Measurements from ENCODE around the gene VPS51. TPM values are rescaled to one million over a fixed set of nuclear protein-coding genes. Genes with fewer than 3 reads are reported as not detected.

VPS51 gene
- total RNA-seq, 2 donors from 2014 or later, result 181 to 217 TPM

DNA sequence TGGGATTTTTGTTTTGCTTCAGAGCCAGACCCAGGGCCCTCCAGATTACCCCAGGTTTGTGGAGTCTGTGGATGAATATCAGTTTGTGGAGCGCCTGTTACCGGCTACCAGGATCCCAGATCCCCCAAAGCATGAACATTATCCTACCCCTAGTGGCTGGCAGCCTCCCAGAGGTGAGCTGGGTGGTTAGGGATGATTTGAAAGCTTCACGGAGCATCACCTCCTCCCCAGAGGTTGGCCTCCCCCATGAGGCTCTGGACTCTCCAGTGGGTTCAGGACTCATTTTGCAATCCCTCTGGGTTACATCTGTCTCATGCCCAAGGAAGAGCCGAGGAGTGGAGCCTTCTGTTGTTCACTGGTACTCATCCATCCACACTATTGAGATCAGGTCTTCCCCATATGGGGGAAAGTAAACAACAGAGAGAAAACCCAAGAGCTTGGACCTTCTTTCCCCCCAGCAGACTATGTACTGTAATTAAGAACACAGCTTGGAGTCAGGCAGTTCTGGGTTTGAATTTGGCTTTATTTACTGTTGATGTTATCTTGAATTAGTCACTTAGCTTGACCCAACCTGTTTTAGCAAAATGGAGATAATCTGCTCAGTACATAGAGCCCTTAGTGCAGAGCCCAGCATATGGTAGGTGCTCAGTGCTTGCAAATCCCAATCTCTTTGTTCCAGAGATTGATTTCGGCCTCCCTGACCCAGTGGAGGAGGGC is 28.6 kb downstream of the VPS51 start:
- Mint-ChIP-seq H3K4me1 (peaks cover 17% of the 10 kb centered on the region), H3K27ac (peak overlapping the region; percentile 39), H3K36me3 (ENCODE audit: low read depth) (peaks cover 12% of the 10 kb centered on the region), H3K4me3 (peak overlapping the region; percentile 59), H3K27me3 (no peaks in the 10 kb centered on the region)
- DNase-seq, result no peak
- no peaks in the 10 kb centered on the region for H3K9me3 ChIP-seq (ENCODE audit: control insufficient read depth, low read length, poor library complexity, severe bottlenecking)
- no peak for ATAC-seq

DNA sequence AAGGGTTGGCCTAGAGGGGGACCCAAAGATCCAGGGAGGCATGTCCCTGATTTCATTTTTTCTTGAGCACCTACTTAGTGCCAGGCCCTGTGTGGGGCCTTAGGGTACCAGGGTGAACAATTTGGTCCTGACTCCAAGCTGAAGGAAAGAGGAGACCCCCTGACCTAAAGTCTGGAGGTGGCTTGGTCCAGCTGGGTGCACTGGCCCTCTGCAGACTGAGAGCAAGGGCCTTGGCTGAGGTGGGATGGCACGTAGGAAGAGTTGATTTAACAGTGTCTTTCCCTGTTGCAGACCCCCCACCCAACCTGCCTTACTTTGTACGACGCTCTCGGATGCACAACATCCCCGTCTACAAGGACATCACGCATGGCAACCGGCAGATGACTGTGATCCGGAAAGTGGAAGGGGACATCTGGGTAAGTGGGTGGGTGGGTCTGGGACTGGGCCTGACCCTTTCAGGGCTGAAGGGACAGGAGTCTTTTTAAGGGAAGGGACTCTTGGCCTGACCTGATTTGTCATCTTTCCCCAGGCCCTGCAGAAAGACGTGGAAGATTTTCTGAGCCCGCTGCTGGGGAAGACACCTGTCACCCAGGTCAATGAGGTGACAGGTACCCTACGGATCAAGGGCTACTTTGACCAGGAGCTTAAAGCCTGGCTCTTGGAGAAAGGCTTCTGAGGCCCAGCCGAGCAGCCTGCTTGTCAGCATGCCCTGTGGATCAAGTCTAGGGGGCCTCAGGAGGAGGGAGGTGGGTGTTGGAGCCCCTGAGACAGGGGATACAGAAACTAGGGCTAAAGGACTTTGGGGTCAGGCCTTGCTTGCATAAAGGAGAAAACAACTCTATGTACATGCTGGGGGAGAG is 29.4 kb downstream of the VPS51 start:
- no peaks in the 10 kb centered on the region for H3K27me3 Mint-ChIP-seq
- ATAC-seq (no peak), DNase-seq (no peak)
- H3K36me3 Mint-ChIP-seq (ENCODE audit: low read depth), result peaks cover 12% of the 10 kb centered on the region
- H3K4me3 Mint-ChIP-seq, result no peak overlapping the region
- no peak overlapping the region for H3K27ac Mint-ChIP-seq
- peaks cover 17% of the 10 kb centered on the region for H3K4me1 Mint-ChIP-seq
- no peaks in the 10 kb centered on the region for H3K9me3 ChIP-seq (ENCODE audit: control insufficient read depth, low read length, poor library complexity, severe bottlenecking)

DNA sequence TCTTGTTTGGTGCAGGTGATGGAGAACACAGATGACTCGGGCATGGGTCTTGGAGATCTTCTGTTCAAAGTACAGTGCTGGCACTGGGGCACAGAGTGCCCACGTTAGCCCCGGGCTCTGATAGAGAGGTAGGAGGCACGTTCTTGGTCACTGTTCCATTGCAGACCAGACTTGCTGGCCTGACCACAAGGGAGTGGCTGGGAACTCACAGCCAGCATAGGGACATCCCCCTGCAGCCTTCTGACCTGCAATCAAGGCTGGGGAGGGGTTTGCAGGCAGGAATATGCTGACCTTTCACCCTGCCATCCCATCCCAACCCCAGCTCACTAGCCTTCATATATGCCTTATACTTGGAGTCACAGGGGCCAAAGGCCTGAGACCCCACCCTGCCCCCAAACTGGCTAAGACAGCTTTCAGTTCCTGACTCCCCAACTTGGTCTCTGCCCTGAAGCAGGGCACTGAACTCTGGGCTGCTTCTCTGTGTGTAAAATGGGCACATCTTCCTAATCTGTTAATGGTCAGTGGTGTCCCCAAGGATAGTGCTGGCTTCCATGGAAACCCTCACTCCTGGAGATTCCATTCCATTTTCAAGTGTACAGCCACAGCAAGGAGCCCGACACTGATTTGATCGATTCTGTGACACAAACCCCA is 30.7 kb downstream of the VPS51 start:
- H3K4me1 Mint-ChIP-seq, result peaks cover 14% of the 10 kb centered on the region
- no peaks in the 10 kb centered on the region for H3K27me3 Mint-ChIP-seq
- peaks cover 12% of the 10 kb centered on the region for H3K36me3 Mint-ChIP-seq (ENCODE audit: low read depth)

DNA sequence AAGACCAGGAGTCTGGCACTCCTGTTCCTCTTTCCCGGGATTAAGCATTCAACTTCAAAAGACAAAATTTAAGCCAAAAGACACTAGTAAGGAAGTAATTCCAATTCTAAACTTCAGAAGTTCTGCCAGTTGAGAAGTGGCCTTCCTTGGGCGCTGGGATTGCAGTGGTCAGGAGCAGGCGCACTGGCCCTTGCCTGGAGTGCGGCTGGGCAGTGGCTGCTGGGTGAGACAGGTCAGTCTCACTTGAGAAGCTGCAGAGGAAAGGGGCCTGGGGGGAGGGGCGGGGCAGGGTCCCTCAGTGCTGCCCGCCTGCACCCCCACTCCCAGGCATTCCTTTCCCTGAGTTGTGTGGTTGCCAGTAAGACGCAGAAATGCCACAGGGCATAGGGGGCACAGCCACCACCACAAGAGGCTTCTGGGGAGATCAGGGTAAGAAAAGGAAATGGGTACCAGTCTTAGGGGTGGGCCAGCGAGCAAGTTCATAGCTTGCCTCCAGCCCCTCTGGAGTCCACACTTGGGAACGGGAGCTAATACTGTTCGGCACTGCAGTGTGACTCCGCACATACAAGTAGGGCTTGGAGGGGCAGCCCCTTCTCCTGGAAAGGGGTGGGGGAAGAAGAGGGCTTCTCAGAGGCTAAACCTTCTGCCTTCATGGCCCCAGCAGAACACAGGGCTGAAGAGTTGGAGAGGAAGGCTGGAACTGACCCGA is 31.6 kb downstream of the VPS51 start:
- Mint-ChIP-seq H3K27me3 (no peaks in the 10 kb centered on the region), H3K27ac (peak overlapping the region; percentile 43), H3K4me1 (peaks cover 9% of the 10 kb centered on the region), H3K36me3 (ENCODE audit: low read depth) (peaks cover 7% of the 10 kb centered on the region), H3K4me3 (no peak overlapping the region)
- no peak for ATAC-seq
- DNase-seq, result no peak
- H3K9me3 ChIP-seq (ENCODE audit: control insufficient read depth, low read length, poor library complexity, severe bottlenecking), result no peaks in the 10 kb centered on the region

More for the DNA sequence above, 30.7 kb downstream of the VPS51 start:
- no peak overlapping the region for H3K27ac Mint-ChIP-seq
- no peak overlapping the region for H3K4me3 Mint-ChIP-seq
- no peaks in the 10 kb centered on the region for H3K9me3 ChIP-seq (ENCODE audit: control insufficient read depth, low read length, poor library complexity, severe bottlenecking)
- ATAC-seq (no peak), DNase-seq (no peak)

DNA sequence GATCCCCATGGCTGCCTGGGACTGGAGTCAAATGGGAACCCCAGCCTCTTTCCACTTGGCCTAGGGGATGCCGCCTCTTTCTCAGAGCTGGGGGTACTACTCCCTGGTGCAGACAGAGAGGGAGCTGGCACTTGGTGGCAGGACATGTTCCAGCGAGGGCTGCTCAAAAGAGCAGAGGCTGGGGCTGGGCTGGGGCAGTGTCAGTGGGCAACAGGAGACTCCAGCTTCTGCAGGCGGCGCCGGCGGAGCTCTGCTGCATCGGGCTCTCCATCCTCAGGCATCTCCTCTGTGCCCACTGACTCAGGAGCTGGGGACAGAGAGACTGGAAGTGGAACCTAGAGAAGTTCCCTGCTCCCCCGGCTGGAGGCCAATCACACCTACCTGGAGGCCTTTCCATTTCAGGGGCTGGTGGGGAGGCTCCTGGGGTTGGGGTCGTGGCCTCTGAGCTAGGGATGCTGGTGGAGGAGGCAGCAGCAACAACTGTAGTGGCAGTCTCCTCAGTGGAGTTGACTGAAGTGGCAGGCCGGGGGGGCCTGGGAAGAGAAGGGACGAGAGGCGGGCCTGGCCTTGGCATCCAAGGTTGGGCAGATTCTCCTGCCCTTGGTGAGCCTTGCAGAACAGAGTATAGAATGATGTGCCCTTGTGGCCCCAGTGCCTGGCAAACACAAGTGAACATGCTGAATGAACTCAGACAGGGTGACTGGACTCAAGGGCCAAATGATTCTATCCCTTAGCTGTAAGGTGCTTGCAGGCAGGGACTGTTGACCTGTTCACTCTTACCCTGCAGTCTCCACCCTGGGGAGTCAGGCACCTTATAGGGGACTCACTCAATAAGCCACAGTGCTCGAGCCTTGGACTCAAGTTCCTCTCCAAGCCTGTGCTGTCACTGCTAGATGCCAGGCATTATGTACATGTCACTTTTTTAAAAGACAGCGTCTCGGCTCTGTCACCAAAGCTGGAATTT is 32.5 kb downstream of the VPS51 start:
- no peaks in the 10 kb centered on the region for H3K27me3 Mint-ChIP-seq
- no peak for ATAC-seq
- no peaks in the 10 kb centered on the region for H3K9me3 ChIP-seq (ENCODE audit: control insufficient read depth, low read length, poor library complexity, severe bottlenecking)
- H3K27ac Mint-ChIP-seq, result peak overlapping the region; percentile 43
- peaks cover 16% of the 10 kb centered on the region for H3K4me1 Mint-ChIP-seq
- H3K4me3 Mint-ChIP-seq, result no peak overlapping the region
- no peak for DNase-seq
- H3K36me3 Mint-ChIP-seq (ENCODE audit: low read depth), result peaks cover 7% of the 10 kb centered on the region

DNA sequence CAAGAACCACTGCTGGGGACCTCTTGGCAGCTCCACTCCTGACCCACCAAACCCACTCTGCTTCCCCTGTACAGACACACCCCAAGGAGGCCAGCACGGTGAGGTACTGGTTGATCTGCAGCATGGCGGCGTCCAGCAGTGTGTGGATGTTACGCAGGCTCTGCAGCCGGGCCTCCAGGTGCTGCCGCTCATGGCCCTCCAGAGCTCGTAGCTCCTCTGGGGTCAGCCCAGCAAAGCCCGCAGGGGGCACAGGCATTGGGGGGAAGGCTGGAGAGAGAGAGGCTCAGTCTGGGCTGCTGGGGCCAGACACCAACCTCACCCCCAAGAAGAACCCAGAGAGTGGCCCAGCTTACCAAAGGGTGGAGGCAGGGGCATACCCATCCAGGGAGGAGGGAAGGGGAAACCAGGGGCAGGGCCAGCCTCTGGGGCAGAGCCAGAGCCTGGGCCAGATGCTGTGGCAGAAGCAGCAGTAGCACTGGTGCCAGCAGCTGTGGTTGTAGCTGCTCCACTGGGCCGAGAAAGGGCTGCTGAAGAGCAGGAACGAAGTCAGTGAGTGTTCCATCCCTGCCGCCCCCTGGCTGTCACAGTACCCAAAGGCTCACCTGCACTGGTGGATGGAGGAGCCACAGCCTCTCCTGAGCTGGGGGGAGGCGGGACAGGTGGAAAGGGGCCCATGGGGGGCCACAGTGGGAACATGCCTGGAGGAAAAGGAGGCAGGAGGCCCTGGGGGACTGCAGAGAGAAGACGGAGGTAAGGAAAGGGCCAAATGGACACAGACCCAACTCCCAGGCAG is 33.8 kb downstream of the VPS51 start:
- H3K4me3 Mint-ChIP-seq, result no peak overlapping the region
- H3K4me1 Mint-ChIP-seq, result peaks cover 19% of the 10 kb centered on the region
- no peak for DNase-seq
- H3K27me3 Mint-ChIP-seq, result no peaks in the 10 kb centered on the region
- ATAC-seq, result no peak
- H3K9me3 ChIP-seq (ENCODE audit: control insufficient read depth, low read length, poor library complexity, severe bottlenecking), result no peaks in the 10 kb centered on the region
- peaks cover 5% of the 10 kb centered on the region for H3K36me3 Mint-ChIP-seq (ENCODE audit: low read depth)
- H3K27ac Mint-ChIP-seq, result no peak overlapping the region

DNA sequence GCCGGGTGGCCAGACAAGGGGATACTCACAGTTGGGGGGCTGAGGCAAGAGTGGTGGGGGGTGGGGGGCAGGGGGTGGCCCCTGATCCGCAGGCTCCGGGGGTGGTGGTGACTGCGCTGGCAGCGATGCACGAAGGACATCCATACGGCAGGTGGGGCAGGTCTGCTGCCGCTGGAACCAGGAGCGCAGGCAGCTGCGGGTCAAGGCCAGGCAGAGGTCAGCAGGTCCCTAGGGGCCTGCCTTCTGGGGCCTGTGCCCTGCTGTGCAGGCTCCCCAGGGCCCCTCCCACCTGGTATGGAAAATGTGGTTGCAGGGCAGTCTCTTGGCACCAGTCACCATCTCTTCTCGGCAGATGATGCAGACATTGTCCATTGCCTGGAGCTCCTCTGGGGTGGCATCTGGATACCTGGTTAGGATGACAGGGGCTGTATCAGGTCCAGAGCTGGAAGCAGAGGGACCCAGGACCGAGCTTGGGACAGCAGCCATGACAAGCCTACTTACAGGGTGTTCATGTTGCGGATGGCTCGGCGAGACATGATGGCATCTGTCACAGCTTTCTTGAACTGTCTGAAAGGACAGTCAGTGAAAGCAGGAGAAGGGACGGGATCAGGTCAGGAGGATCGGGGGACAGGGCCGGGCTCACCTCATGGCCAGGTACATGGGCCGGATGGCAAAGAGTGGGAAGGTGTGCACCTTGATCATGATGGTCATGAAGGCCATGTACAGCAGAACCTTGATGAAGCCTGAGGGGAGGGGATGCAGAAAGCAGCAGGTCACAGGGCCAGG is 34.8 kb downstream of the VPS51 start:
- Mint-ChIP-seq H3K4me3 (no peak overlapping the region), H3K36me3 (ENCODE audit: low read depth) (peaks cover 5% of the 10 kb centered on the region)
- DNase-seq, result no peak

DNA sequence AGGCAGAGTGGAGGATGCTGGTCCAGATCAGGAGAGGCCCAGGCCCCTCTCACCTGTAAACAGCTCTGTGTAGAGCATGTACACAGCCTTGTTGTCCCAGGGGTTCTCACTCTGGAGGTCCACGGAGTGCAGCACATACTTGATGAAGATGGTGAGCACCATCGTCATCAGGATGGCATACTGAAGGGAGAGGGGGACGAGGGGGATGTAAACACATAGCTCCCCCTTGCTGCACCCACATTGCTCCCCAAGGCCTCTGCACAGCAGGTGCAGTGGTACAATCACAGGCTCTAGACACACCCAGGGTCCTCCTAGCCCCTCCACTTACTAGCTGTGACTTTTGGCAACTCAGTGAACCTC is 35.4 kb downstream of the VPS51 start:
- no peaks in the 10 kb centered on the region for H3K27me3 Mint-ChIP-seq
- H3K9me3 ChIP-seq (ENCODE audit: control insufficient read depth, low read length, poor library complexity, severe bottlenecking), result no peaks in the 10 kb centered on the region
- peaks cover 28% of the 10 kb centered on the region for H3K4me1 Mint-ChIP-seq
- no peak overlapping the region for H3K4me3 Mint-ChIP-seq
- H3K27ac Mint-ChIP-seq, result no peak overlapping the region
- peaks cover 5% of the 10 kb centered on the region for H3K36me3 Mint-ChIP-seq (ENCODE audit: low read depth)
- DNase-seq (no peak), ATAC-seq (no peak)

More for the DNA sequence above, 34.8 kb downstream of the VPS51 start:
- no peak for ATAC-seq
- Mint-ChIP-seq H3K27me3 (no peaks in the 10 kb centered on the region), H3K27ac (no peak overlapping the region), H3K4me1 (peaks cover 22% of the 10 kb centered on the region)
- no peaks in the 10 kb centered on the region for H3K9me3 ChIP-seq (ENCODE audit: control insufficient read depth, low read length, poor library complexity, severe bottlenecking)

DNA sequence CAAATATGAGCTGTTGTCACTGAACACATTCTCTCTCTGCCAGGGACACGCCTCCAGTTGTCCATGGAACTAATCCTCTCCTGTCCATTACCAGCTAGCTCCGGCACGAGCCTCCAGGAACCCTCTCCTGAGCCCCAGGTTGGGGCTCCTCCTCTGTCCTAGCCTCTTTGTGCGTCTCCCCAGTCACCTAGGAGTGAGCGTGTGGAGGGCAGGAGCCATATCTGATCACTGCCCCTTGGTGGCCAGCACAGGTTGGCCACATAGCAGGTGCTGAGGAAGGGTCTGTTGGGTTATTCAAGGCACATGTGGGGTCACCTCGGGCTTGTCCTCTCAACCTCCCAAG is 35.9 kb downstream of the VPS51 start:
- H3K27ac Mint-ChIP-seq, result peak overlapping the region; percentile 100
- no peak for DNase-seq

DNA sequence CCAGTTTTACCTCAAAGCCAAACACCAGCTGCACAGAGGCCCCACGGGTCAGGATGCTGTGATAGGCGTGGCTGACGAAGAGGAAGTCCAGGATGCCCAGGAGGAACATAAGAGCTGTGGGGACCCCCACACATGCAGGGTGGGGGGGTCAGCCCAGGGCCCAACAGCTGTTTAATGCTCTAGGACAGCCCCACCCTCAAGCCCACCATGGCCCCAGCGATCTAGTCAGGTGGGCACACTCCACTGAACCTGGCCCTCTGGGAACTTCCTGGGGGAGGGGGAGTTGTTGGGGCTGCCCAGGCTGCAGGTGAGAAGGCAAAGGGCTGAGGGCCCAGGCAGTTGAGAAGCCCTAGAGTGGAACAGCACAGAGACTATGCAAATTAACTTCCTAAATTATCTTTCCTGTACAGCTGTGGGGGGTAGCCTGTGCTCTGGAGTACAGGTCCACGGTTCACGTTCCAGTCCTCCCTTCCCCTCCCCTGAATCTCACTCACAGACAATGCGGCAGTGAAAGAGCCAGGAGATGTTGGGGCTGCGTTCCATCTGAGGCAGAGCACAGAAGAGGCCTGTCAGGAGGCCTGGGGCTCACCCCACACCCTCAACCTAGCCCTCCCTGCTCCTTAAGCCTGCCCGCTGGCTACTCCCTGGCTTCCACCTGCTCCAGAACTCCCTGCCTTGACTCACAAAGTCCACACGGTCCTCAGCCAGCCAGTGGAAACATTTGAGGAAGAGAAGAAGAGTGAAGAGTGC is 36.4 kb downstream of the VPS51 start:
- Mint-ChIP-seq H3K36me3 (ENCODE audit: low read depth) (peaks cover 5% of the 10 kb centered on the region), H3K27me3 (no peaks in the 10 kb centered on the region), H3K4me1 (peaks cover 32% of the 10 kb centered on the region), H3K4me3 (peak overlapping the region; percentile 98), H3K27ac (peak overlapping the region; percentile 100)
- no peaks in the 10 kb centered on the region for H3K9me3 ChIP-seq (ENCODE audit: control insufficient read depth, low read length, poor library complexity, severe bottlenecking)
- ATAC-seq, result no peak
- no peak for DNase-seq

More for the DNA sequence above, 35.9 kb downstream of the VPS51 start:
- H3K4me3 Mint-ChIP-seq, result peak overlapping the region; percentile 98
- H3K27me3 Mint-ChIP-seq, result no peaks in the 10 kb centered on the region
- no peaks in the 10 kb centered on the region for H3K9me3 ChIP-seq (ENCODE audit: control insufficient read depth, low read length, poor library complexity, severe bottlenecking)
- no peak for ATAC-seq
- H3K4me1 Mint-ChIP-seq, result peaks cover 32% of the 10 kb centered on the region
- H3K36me3 Mint-ChIP-seq (ENCODE audit: low read depth), result peaks cover 5% of the 10 kb centered on the region
